Lower lobe of right lung (tissue), 2 donors: Measurements from ENCODE around the gene HYDIN. TPM values are rescaled to one million over a fixed set of nuclear protein-coding genes. Genes with fewer than 3 reads are reported as not detected.

Source experiments
- ATAC-seq, 2 donors: fragments of 200-7000 bp; cut with Tn5 transposase; one replicate each; pipeline ENCODE4 v1.9.1; 2020 to 2022; ENCODE audit warnings: mild to moderate bottlenecking in 2 of 2, moderate library complexity in 2 of 2
- DNase-seq: peaks from one replicate; pipeline ENCODE4 v3.0.0-alpha.2; 2020
- H3K27ac ChIP-seq: fragments of 200-600 bp; one replicate; pipeline ENCODE4 v1.8.0; 2022
- H3K27me3 ChIP-seq: fragments of 200-600 bp; one replicate; pipeline ENCODE4 v1.8.0; 2022; ENCODE audit warnings: low read depth
- H3K36me3 ChIP-seq: fragments of 200-600 bp; one replicate; pipeline ENCODE4 v1.8.0; 2022; ENCODE audit warnings: mild to moderate bottlenecking
- H3K4me1 ChIP-seq: fragments of 200-600 bp; one replicate; pipeline ENCODE4 v1.8.0; 2022
- H3K4me3 ChIP-seq: fragments of 200-600 bp; one replicate; pipeline ENCODE4 v1.8.0; 2022; ENCODE audit warnings: mild to moderate bottlenecking
- H3K9me3 ChIP-seq: fragments of 200-600 bp; one replicate; pipeline ENCODE4 v1.8.0; 2022
- CTCF ChIP-seq: fragments of 200-600 bp; IDR thresholded peaks from one replicate; pipeline ENCODE4 v1.8.0; 2022; ENCODE audit warnings: antibody characterized with exemption, mild to moderate bottlenecking
- intact Hi-C: fragments of 100-400 bp; cut with DNase I; formaldehyde crosslinking; loops from one replicate; pipeline ENCODE4 v1.11.0; 2022
- total RNA-seq: library from RNA; stranded (reverse); fragmentation: NEBNext Ultra II Directional; extraction: Animal tissue kit (Norgen Biotek cat#: 25700); gene quantifications from one replicate; pipeline ENCODE4 v1.2.1, GENCODE V29; 2021
- donor health status: DM: no; HTN: yes; CAD: no; lungs with severe emphysema.

The HYDIN gene
- total RNA-seq, 1 donor from 2014 or later: 19.5 TPM

GRCh38 chr16:70768203-70768580, 462.3 kb downstream of the HYDIN start:
- intact Hi-C loops: no loop called here
- Histone ChIP-seq H3K4me1 (peaks cover 7% of the 10 kb centered on the region), H3K27me3 (no peaks in the 10 kb centered on the region), H3K27ac (no peak overlapping the region), H3K36me3 (peaks cover 60% of the 10 kb centered on the region), H3K9me3 (no peaks in the 10 kb centered on the region), H3K4me3 (no peak overlapping the region)
- DNase-seq: no peak
- no peak for TF ChIP-seq CTCF
- ATAC-seq: no peak

DNA sequence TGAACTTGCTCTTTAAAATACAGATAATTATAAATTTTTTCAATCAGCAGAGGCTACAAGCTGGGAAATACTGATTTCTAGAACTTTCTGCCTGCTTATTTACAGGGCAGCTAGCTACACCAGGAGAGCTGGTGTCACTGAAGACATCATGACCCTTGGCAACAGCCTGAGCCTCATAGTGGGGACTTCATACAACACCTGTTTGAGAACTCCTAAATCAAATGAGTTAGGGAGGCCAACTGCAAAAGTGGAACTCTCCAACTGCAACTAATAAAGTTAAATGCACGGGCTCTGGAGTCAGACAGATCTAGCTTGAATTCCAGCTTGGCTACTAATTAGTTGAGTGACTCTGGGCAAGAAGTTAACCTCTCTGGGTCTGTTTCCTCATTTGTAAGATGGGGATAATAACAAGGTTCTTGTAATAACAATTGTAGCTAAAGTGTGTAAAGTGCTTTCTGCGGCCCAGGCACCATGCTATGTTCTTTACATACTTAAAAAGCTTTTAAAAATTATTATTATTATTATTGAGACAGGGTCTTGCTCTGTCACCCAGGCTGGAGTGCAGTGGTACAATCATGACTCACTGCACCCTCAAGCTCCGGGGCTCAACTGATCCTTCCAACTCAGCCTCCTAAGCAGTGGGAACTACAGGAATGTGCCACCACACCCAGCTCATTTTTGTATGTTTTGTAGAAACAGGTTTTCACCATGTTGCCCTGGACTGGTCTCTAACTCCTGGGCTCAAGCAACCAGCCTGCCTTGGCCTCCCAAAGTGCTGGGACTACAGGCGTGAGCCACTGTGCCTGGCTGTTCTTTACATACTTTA, 462.9 kb downstream of the HYDIN start:
- Histone ChIP-seq H3K27me3 (no peaks in the 10 kb centered on the region), H3K9me3 (no peaks in the 10 kb centered on the region), H3K27ac (no peak overlapping the region), H3K36me3 (peaks cover 62% of the 10 kb centered on the region), H3K4me3 (no peak overlapping the region), H3K4me1 (peaks cover 7% of the 10 kb centered on the region)
- ATAC-seq (peak; percentile 6 to 23), DNase-seq (no peak)
- intact Hi-C loops: no loop called here
- no peak for TF ChIP-seq CTCF

- ATAC-seq: no peak
- no peak overlapping the region for H3K4me3 ChIP-seq
- no peaks in the 10 kb centered on the region for H3K9me3 ChIP-seq
- intact Hi-C loops: no loop called here
- DNase-seq: no peak
- H3K27ac ChIP-seq: no peak overlapping the region
- H3K4me1 ChIP-seq: peaks cover 7% of the 10 kb centered on the region
- peaks cover 64% of the 10 kb centered on the region for H3K36me3 ChIP-seq
- H3K27me3 ChIP-seq: no peaks in the 10 kb centered on the region
- TF ChIP-seq CTCF: no peak
Measured at GRCh38 chr16:70766658-70767057, 463.9 kb downstream of the HYDIN start.

GRCh38 chr16:70766176-70766575, 464.3 kb downstream of the HYDIN start:
- DNase-seq: no peak
- ATAC-seq: no peak
- intact Hi-C loops: no loop called here

GRCh38 chr16:70765491-70765890, 465.0 kb downstream of the HYDIN start:
- Histone ChIP-seq H3K4me3 (no peak overlapping the region), H3K36me3 (peaks cover 63% of the 10 kb centered on the region), H3K27me3 (no peaks in the 10 kb centered on the region), H3K9me3 (no peaks in the 10 kb centered on the region), H3K27ac (no peak overlapping the region), H3K4me1 (no peaks in the 10 kb centered on the region)
- intact Hi-C loops: no loop called here
- TF ChIP-seq CTCF: no peak
- ATAC-seq: no peak
- no peak for DNase-seq

More at GRCh38 chr16:70766176-70766575, 464.3 kb downstream of the HYDIN start:
- Histone ChIP-seq H3K4me1 (peaks cover 5% of the 10 kb centered on the region), H3K9me3 (no peaks in the 10 kb centered on the region), H3K27ac (no peak overlapping the region), H3K27me3 (no peaks in the 10 kb centered on the region), H3K36me3 (peaks cover 64% of the 10 kb centered on the region), H3K4me3 (no peak overlapping the region)
- no peak for TF ChIP-seq CTCF
